Measurements from ENCODE around the gene ZNF92.

DNA sequence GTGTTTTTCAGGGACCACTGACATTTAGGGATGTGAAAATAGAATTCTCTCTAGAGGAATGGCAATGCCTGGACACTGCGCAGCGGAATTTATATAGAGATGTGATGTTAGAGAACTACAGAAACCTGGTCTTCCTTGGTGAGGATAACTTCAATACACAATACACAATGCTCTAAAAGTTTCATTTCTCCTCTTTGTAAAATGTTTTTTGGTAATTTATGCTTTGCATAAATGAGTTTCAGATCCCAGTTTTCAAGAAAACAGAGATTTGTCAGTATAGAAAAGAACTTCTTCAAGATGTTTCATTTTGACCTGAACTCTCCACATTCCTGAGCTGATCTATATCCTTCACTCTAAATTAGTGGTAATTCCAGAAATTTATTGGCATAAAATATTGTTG is 14.2 kb downstream of the ZNF92 start:
- no peak for TF ChIP-seq CTCF (IDR thresholded peaks at IDR 0.05)
- no peak for TF ChIP-seq POLR2A (IDR thresholded peaks at IDR 0.05)
